HEK293 (cell line): Measurements from ENCODE around the gene FAM120A.

Source experiments
- CTCF ChIA-PET: fragments of 350-600 bp; formaldehyde crosslinking; extraction: SDS; loops from one replicate; lab custom pipeline; 2021; ENCODE audit warnings: antibody characterized with exemption; lab: Yijun Ruan, JAX
- POLR2A ChIA-PET: fragments of 300-600 bp; formaldehyde crosslinking; extraction: SDS; loops from one replicate; lab custom pipeline; 2020; ENCODE audit warnings: antibody characterized with exemption, inconsistent platforms; lab: Yijun Ruan, JAX
- H3K27ac ChIP-seq: fragments of 200-500 bp; sonication (Bioruptor generic); 2 replicates; pipeline ENCODE4 v1.5.1; 2014; ENCODE audit warnings: low read depth, low read length, control low read depth, inconsistent platforms; ENCODE audit errors: extremely low read depth
- H3K36me3 ChIP-seq, 2 experiments: fragments of 200-500 bp in 1 of 2; sonication (Bioruptor generic) in 1 of 2; 1 replicate in 1 of 2; 2 replicates in 1 of 2; pipeline ENCODE4 v1.5.1; 2014 to 2017; ENCODE audit warnings: inconsistent platforms in 2 of 2, low read length in 2 of 2; ENCODE audit not compliant: control insufficient read depth in 2 of 2, insufficient read depth in 1 of 2
- H3K4me1 ChIP-seq: fragments of 200-500 bp; sonication (Bioruptor generic); 2 replicates; pipeline ENCODE4 v1.5.1; 2014; ENCODE audit warnings: mild to moderate bottlenecking, low read length, inconsistent platforms; ENCODE audit not compliant: control insufficient read depth, insufficient read depth
- H3K4me3 ChIP-seq: 2 replicates; pipeline ENCODE4 v1.5.1; 2011; ENCODE audit warnings: low read depth, mild to moderate bottlenecking, control low read depth, low read length, moderate library complexity
- H3K9me3 ChIP-seq: fragments of 200-500 bp; sonication (Bioruptor generic); 2 replicates; pipeline ENCODE4 v1.5.1; 2014; ENCODE audit warnings: low read depth, low read length, inconsistent platforms; ENCODE audit not compliant: control insufficient read depth, insufficient read depth
- HOXA7 ChIP-seq: sonication (generic); formaldehyde crosslinking; IDR thresholded peaks from 2 replicates; pipeline ENCODE4 v1.8.1; 2022; ENCODE audit warnings: missing genetic modification reagents, borderline replicate concordance
- IKZF3 ChIP-seq: fragments of 450-650 bp; IDR thresholded peaks from 2 replicates; pipeline ENCODE4 v1.5.0; 2018; ENCODE audit warnings: missing biosample characterization, mild to moderate bottlenecking, missing genetic modification characterization, moderate library complexity
- MEIS1 ChIP-seq: sonication (generic); formaldehyde crosslinking; IDR thresholded peaks from 2 replicates; pipeline ENCODE4 v1.8.1; 2022; ENCODE audit warnings: missing genetic modification reagents, mild to moderate bottlenecking, borderline replicate concordance
- OVOL3 ChIP-seq: fragments of 450-650 bp; formaldehyde crosslinking; IDR thresholded peaks from 2 replicates; pipeline ENCODE4 v1.5.1; 2016; ENCODE audit warnings: missing biosample characterization, missing genetic modification characterization
- SALL2 ChIP-seq: fragments of 450-650 bp; formaldehyde crosslinking; IDR thresholded peaks from 2 replicates; pipeline ENCODE4 v1.5.0; 2017; ENCODE audit warnings: missing biosample characterization, mild to moderate bottlenecking, missing genetic modification characterization, borderline replicate concordance
- ZBTB8A ChIP-seq: fragments of 450-650 bp; formaldehyde crosslinking; IDR thresholded peaks from 2 replicates; pipeline ENCODE4 v1.5.1; 2016; ENCODE audit warnings: missing biosample characterization, missing genetic modification characterization
- ZNF140 ChIP-seq: fragments of 450-650 bp; formaldehyde crosslinking; IDR thresholded peaks from 2 replicates; pipeline ENCODE4 v1.5.1; 2016; ENCODE audit warnings: missing biosample characterization, missing genetic modification characterization
- ZNF184 ChIP-seq: fragments of 450-650 bp; IDR thresholded peaks from 2 replicates; pipeline ENCODE4 v1.5.1; 2018; ENCODE audit warnings: missing biosample characterization, mild to moderate bottlenecking, missing genetic modification characterization
- ZNF223 ChIP-seq: fragments of 450-650 bp; formaldehyde crosslinking; IDR thresholded peaks from 2 replicates; pipeline ENCODE4 v1.5.1; 2016; ENCODE audit warnings: missing biosample characterization, missing genetic modification characterization
- ZNF248 ChIP-seq: fragments of 450-650 bp; formaldehyde crosslinking; IDR thresholded peaks from 2 replicates; pipeline ENCODE4 v1.5.1; 2017; ENCODE audit warnings: missing biosample characterization, missing genetic modification characterization
- ZNF354C ChIP-seq: fragments of 450-650 bp; formaldehyde crosslinking; IDR thresholded peaks from 2 replicates; pipeline ENCODE4 v1.5.1; 2016; ENCODE audit warnings: missing biosample characterization, missing genetic modification characterization, low read depth, borderline replicate concordance
- ZNF416 ChIP-seq: fragments of 450-650 bp; formaldehyde crosslinking; IDR thresholded peaks from 2 replicates; pipeline ENCODE4 v1.5.1; 2016; ENCODE audit warnings: missing biosample characterization, missing genetic modification characterization
- ZNF548 ChIP-seq: fragments of 450-650 bp; formaldehyde crosslinking; IDR thresholded peaks from 2 replicates; pipeline ENCODE4 v1.5.1; 2016; ENCODE audit warnings: missing biosample characterization, missing genetic modification characterization
- ZNF560 ChIP-seq: fragments of 450-650 bp; formaldehyde crosslinking; IDR thresholded peaks from 2 replicates; pipeline ENCODE4 v1.5.1; 2017; ENCODE audit warnings: missing biosample characterization, missing genetic modification characterization, borderline replicate concordance
- ZNF571 ChIP-seq: fragments of 450-650 bp; formaldehyde crosslinking; IDR thresholded peaks from 2 replicates; pipeline ENCODE4 v1.5.0; 2017; ENCODE audit warnings: missing biosample characterization, missing genetic modification characterization
- ZNF629 ChIP-seq: fragments of 450-650 bp; formaldehyde crosslinking; IDR thresholded peaks from 2 replicates; pipeline ENCODE4 v1.5.1; 2017; ENCODE audit warnings: missing biosample characterization, missing genetic modification characterization
- ZNF664 ChIP-seq: fragments of 450-650 bp; formaldehyde crosslinking; IDR thresholded peaks from 2 replicates; pipeline ENCODE4 v1.5.1; 2016; ENCODE audit warnings: missing biosample characterization, missing genetic modification characterization
- ZNF692 ChIP-seq: fragments of 450-650 bp; formaldehyde crosslinking; IDR thresholded peaks from 2 replicates; pipeline ENCODE4 v1.5.1; 2016; ENCODE audit warnings: missing biosample characterization, missing genetic modification characterization
- ZNF747 ChIP-seq: fragments of 450-650 bp; formaldehyde crosslinking; IDR thresholded peaks from 2 replicates; pipeline ENCODE4 v1.5.1; 2016; ENCODE audit warnings: missing biosample characterization, missing genetic modification characterization
- ZNF777 ChIP-seq: fragments of 450-650 bp; formaldehyde crosslinking; IDR thresholded peaks from 2 replicates; pipeline ENCODE4 v1.5.1; 2017; ENCODE audit warnings: missing biosample characterization, missing genetic modification characterization, borderline replicate concordance
- ZNF791 ChIP-seq: fragments of 450-650 bp; formaldehyde crosslinking; IDR thresholded peaks from 2 replicates; pipeline ENCODE4 v1.5.1; 2016; ENCODE audit warnings: missing biosample characterization, missing genetic modification characterization
- ZNF792 ChIP-seq: fragments of 450-650 bp; formaldehyde crosslinking; IDR thresholded peaks from 2 replicates; pipeline ENCODE4 v1.5.1; 2016; ENCODE audit warnings: missing biosample characterization, missing genetic modification characterization
- ZNF837 ChIP-seq: fragments of 450-650 bp; formaldehyde crosslinking; IDR thresholded peaks from 2 replicates; pipeline ENCODE4 v1.5.1; 2016; ENCODE audit warnings: missing biosample characterization, missing genetic modification characterization
- TF ChIP-seq, protein P1 (sequence below): fragments of 450-650 bp; formaldehyde crosslinking; IDR thresholded peaks from 2 replicates; pipeline ENCODE4 v1.5.1; 2017; ENCODE audit warnings: missing biosample characterization, missing genetic modification characterization
- TF ChIP-seq, protein P2 (sequence below): fragments of 450-650 bp; formaldehyde crosslinking; IDR thresholded peaks from 2 replicates; pipeline ENCODE4 v1.5.1; 2016; ENCODE audit warnings: missing biosample characterization, missing genetic modification characterization
- TF ChIP-seq, protein P3 (sequence below): fragments of 450-650 bp; formaldehyde crosslinking; IDR thresholded peaks from 2 replicates; pipeline ENCODE4 v1.5.1; 2016; ENCODE audit warnings: missing biosample characterization, missing genetic modification characterization
- TF ChIP-seq, protein P4 (sequence below): fragments of 450-650 bp; formaldehyde crosslinking; IDR thresholded peaks from 2 replicates; pipeline ENCODE4 v1.5.1; 2016; ENCODE audit warnings: missing biosample characterization, missing genetic modification characterization

The FAM120A gene

GRCh38 chr9:93582550-93582949 lies 131.1 kb downstream of the FAM120A start:
- ChIA-PET CTCF (interaction anchor here (2.7 kb wide), 1 partner anchor 16 kb away, joined by 12 read pairs; no protein-coding TSS in a partner anchor), POLR2A (interaction anchor here (1.8 kb wide), 1 partner anchor 16 kb away, joined by 6 read pairs; no protein-coding TSS in a partner anchor)
- no peak overlapping the region for H3K27ac ChIP-seq
- no peaks in the 10 kb centered on the region for H3K9me3 ChIP-seq
- H3K4me3 ChIP-seq = no peak overlapping the region
- no peaks in the 10 kb centered on the region; the same call in 1 of the 2 replicates for H3K4me1 ChIP-seq
- no peak for TF ChIP-seq ZNF629 (tag by site-specific recombination)
- no peak for TF ChIP-seq ZBTB8A
- no peak for TF ChIP-seq ZNF354C (tag by site-specific recombination)
- no peak for TF ChIP-seq ZNF140 (tag by site-specific recombination)
- TF ChIP-seq ZNF837 (tag by site-specific recombination) = no peak
- no peak for TF ChIP-seq ZNF223 (tag by site-specific recombination)
- no peak for TF ChIP-seq ZNF560 (tag by site-specific recombination)
- no peak for TF ChIP-seq IKZF3 (tag by site-specific recombination)
- H3K36me3 ChIP-seq = no peaks in the 10 kb centered on the region

DNA sequence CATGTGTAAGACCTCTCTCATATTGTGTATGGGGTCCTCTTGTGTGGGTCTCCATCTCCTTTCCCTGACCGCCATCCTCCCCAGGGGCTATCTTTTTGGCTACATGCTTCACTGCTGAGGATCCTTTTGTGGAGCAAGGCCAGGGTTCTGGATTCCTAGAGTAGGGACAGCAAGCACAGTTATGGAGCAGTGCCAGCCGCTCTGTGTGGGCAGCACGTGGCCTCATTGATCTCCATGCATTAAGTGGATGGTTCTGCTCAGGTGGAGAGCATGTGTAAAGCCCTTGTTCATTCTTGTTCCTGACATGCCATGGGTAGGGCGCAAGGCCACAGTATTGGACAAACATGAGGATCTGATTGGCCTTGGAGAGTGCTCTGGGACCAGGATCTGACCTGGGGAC lies 133.8 kb downstream of the FAM120A start:
- no peaks in the 10 kb centered on the region for H3K36me3 ChIP-seq
- TF ChIP-seq, protein P1, sequence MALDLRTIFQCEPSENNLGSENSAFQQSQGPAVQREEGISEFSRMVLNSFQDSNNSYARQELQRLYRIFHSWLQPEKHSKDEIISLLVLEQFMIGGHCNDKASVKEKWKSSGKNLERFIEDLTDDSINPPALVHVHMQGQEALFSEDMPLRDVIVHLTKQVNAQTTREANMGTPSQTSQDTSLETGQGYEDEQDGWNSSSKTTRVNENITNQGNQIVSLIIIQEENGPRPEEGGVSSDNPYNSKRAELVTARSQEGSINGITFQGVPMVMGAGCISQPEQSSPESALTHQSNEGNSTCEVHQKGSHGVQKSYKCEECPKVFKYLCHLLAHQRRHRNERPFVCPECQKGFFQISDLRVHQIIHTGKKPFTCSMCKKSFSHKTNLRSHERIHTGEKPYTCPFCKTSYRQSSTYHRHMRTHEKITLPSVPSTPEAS = no peak
- TF ChIP-seq ZBTB8A (no peak), ZNF791 (tag by site-specific recombination) (no peak), ZNF664 (no peak), ZNF416 (no peak), ZNF548 (tag by site-specific recombination) (no peak), ZNF792 (tag by site-specific recombination) (no peak), MEIS1 (CRISPR knock-in tag) (no peak), ZNF248 (tag by site-specific recombination) (no peak), ZNF571 (tag by site-specific recombination) (no peak), OVOL3 (no peak), ZNF692 (tag by site-specific recombination) (no peak), ZNF747 (tag by site-specific recombination) (no peak), SALL2 (no peak), ZNF184 (no peak), ZNF777 (no peak), HOXA7 (no peak)
- TF ChIP-seq, protein P2, sequence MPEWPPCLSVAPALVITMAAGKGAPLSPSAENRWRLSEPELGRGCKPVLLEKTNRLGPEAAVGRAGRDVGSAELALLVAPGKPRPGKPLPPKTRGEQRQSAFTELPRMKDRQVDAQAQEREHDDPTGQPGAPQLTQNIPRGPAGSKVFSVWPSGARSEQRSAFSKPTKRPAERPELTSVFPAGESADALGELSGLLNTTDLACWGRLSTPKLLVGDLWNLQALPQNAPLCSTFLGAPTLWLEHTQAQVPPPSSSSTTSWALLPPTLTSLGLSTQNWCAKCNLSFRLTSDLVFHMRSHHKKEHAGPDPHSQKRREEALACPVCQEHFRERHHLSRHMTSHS (tag by site-specific recombination) = no peak
- TF ChIP-seq, protein P3, sequence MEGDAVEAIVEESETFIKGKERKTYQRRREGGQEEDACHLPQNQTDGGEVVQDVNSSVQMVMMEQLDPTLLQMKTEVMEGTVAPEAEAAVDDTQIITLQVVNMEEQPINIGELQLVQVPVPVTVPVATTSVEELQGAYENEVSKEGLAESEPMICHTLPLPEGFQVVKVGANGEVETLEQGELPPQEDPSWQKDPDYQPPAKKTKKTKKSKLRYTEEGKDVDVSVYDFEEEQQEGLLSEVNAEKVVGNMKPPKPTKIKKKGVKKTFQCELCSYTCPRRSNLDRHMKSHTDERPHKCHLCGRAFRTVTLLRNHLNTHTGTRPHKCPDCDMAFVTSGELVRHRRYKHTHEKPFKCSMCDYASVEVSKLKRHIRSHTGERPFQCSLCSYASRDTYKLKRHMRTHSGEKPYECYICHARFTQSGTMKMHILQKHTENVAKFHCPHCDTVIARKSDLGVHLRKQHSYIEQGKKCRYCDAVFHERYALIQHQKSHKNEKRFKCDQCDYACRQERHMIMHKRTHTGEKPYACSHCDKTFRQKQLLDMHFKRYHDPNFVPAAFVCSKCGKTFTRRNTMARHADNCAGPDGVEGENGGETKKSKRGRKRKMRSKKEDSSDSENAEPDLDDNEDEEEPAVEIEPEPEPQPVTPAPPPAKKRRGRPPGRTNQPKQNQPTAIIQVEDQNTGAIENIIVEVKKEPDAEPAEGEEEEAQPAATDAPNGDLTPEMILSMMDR (tag by site-specific recombination) = no peak
- TF ChIP-seq, protein P4, sequence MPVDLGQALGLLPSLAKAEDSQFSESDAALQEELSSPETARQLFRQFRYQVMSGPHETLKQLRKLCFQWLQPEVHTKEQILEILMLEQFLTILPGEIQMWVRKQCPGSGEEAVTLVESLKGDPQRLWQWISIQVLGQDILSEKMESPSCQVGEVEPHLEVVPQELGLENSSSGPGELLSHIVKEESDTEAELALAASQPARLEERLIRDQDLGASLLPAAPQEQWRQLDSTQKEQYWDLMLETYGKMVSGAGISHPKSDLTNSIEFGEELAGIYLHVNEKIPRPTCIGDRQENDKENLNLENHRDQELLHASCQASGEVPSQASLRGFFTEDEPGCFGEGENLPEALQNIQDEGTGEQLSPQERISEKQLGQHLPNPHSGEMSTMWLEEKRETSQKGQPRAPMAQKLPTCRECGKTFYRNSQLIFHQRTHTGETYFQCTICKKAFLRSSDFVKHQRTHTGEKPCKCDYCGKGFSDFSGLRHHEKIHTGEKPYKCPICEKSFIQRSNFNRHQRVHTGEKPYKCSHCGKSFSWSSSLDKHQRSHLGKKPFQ (tag by site-specific recombination) = no peak
- H3K4me3 ChIP-seq = no peak overlapping the region
- ChIA-PET CTCF (interaction anchor here (1.4 kb wide), 1 partner anchor 19 kb away, joined by 4 read pairs; no protein-coding TSS in a partner anchor), POLR2A (no interaction called here)
- H3K27ac ChIP-seq = no peak overlapping the region
- no peaks in the 10 kb centered on the region for H3K9me3 ChIP-seq
- no peaks in the 10 kb centered on the region; the same call in 1 of the 2 replicates for H3K4me1 ChIP-seq
